GM06990 (cell line): ENCODE results near the gene MCM3AP.

Experiments
- DNase-seq: peaks from one replicate; pipeline ENCODE4 v3.0.0-alpha.2; 2011; ENCODE audit not compliant: insufficient read length; ENCODE audit errors: extremely low read depth
- H3K27me3 ChIP-seq: replicated peaks from 2 replicates; pipeline ENCODE4 v1.6.0; 2011; ENCODE audit warnings: low read length; ENCODE audit not compliant: control insufficient read depth, insufficient read depth
- H3K36me3 ChIP-seq: 2 replicates; pipeline ENCODE4 v1.5.1; 2011; ENCODE audit warnings: low read length; ENCODE audit not compliant: control insufficient read depth, insufficient read depth
- H3K4me3 ChIP-seq: replicated peaks from 2 replicates; pipeline ENCODE4 v1.5.1; 2011; ENCODE audit warnings: low read depth, mild to moderate bottlenecking, control low read depth, low read length
- TF ChIP-seq, protein P1 (sequence below): IDR thresholded peaks from 2 replicates; pipeline ENCODE4 v1.5.1; 2011; ENCODE audit warnings: low read length, control low read depth, mild to moderate bottlenecking, inconsistent platforms; ENCODE audit not compliant: insufficient read depth, poor library complexity, severe bottlenecking

The MCM3AP gene

DNA sequence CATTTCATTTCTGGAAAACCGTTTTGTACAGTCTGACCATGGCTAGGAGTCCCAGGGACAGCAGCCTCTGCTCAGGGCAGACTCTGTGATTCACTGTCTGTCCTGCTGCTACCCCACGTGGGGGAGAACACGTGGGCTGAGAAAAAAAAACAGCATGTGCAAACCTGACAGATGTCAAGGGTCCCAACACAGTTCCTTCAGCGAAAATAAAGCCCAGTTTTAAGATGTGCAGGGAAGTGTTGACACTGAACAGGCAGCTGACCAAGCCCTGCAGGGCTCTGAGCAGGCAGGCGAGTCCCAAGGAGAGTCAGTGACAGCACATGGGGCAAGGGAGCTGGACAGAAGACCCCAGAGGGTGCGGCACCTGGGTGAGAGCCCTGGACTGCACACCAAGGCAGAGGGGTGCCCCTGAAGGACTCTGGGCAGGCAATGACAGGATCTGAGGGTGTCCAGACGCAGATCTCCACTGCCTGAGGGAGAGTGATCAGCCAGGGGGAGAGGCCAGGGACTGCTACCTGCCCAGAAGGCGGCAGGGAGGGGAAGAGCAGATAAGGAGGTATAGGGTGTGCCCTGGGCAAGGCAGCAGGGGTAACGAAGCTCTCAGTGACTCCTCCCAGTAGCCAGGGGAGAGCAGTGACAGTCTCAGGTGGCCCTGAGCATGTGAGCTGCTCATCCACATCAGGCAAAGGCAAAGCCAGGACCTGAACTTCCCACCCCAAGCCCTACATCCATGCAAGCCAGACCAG, 96.0 kb downstream of the MCM3AP start:
- no peak for DNase-seq
- Histone ChIP-seq H3K4me3 (no peak overlapping the region), H3K27me3 (no peaks in the 10 kb centered on the region), H3K36me3 (peaks cover 12% of the 10 kb centered on the region)
- TF ChIP-seq, protein P1, sequence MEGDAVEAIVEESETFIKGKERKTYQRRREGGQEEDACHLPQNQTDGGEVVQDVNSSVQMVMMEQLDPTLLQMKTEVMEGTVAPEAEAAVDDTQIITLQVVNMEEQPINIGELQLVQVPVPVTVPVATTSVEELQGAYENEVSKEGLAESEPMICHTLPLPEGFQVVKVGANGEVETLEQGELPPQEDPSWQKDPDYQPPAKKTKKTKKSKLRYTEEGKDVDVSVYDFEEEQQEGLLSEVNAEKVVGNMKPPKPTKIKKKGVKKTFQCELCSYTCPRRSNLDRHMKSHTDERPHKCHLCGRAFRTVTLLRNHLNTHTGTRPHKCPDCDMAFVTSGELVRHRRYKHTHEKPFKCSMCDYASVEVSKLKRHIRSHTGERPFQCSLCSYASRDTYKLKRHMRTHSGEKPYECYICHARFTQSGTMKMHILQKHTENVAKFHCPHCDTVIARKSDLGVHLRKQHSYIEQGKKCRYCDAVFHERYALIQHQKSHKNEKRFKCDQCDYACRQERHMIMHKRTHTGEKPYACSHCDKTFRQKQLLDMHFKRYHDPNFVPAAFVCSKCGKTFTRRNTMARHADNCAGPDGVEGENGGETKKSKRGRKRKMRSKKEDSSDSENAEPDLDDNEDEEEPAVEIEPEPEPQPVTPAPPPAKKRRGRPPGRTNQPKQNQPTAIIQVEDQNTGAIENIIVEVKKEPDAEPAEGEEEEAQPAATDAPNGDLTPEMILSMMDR, result no peak

DNA sequence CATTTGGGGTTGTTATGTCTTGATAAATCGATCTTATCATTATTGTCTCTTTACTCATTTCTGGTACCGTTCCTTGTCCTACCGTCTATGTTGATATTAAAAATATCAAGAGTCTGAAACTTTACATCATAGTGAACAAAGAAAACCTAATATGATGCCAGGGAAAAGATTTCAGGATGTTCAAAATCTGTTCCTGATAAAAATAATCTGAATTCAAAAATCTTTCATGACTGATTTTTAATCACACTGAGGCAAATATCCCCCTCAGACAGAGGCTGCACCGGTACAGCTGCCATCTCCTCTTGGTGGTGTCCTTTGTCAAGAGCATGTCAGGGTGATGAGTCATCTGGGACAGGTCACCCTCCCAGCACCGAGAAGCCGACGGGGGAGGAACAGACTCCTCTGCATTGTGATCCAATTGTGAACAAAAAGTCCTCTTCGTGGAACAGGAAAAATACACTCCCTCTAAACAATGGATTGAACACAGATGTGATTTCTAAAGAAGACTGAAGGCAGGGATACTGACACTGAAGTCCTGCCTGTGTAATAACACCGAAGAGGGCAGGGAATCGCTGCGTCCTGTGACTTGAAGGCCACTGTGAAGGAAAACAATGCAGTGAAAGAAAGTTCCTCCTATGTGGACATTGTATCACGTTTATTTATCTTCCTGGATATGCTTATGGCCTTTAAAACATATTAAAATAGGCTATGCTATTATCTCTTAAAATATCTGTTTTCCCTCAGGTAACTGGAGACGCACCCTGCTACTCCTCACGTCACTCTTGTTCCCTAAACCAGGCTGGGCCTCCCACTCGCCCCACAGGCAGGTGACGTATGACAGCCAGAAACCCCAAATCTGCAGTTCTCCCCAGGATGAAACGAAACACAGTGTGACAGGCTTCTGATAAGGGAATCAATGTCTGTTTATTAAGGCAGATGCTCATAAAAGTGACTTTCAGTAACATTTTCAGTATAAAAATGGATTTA, 96.9 kb downstream of the MCM3AP start:
- no peak for DNase-seq
- H3K4me3 ChIP-seq, result no peak overlapping the region
- TF ChIP-seq, protein P1, result no peak
- no peaks in the 10 kb centered on the region for H3K27me3 ChIP-seq
- H3K36me3 ChIP-seq, result peaks cover 7% of the 10 kb centered on the region

DNA sequence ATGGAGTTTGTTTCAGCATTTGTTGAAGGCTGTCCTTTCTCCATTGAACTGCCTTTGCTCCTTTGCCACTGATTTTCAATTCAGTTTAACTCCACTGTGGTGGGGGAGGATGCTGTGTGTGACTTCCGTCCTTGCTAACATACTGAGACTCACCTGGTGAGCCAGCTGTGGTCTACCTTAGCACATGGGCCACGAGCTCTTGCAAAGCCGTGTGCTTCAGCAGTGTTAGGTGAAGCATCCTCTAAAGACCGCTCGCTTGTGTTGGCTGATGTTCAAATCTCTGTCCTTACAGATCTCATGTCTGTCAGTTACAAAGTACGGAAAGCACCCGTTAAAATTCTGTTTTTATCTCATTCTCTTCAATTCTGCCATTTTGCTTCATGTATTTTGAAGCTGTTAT, 97.6 kb downstream of the MCM3AP start:
- H3K4me3 ChIP-seq, result no peak overlapping the region
- peaks cover 4% of the 10 kb centered on the region for H3K36me3 ChIP-seq
- no peaks in the 10 kb centered on the region for H3K27me3 ChIP-seq
- TF ChIP-seq, protein P1, result no peak
- no peak for DNase-seq

DNA sequence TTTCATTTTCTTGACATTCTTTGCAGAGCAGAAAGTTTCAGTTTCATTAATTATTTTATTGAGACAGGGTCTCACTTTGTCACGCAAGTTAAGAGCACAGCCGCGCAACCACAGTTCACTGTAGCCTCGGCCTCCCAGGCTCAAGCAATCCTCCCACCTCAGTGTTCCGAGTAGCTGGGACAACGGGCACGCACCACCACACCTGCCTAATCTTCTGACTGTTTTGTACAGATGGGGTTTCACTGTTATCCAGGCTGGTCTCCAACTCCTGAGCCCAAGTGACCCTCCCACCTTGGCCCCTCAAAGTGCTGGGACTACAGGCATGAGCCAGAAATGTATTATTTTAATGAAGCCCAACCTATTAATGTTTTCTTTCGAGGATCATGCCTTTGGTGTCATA, 98.2 kb downstream of the MCM3AP start:
- TF ChIP-seq, protein P1, result no peak
- no peaks in the 10 kb centered on the region for H3K27me3 ChIP-seq
- DNase-seq, result no peak
- no peak overlapping the region for H3K4me3 ChIP-seq
- H3K36me3 ChIP-seq, result peaks cover 4% of the 10 kb centered on the region

DNA sequence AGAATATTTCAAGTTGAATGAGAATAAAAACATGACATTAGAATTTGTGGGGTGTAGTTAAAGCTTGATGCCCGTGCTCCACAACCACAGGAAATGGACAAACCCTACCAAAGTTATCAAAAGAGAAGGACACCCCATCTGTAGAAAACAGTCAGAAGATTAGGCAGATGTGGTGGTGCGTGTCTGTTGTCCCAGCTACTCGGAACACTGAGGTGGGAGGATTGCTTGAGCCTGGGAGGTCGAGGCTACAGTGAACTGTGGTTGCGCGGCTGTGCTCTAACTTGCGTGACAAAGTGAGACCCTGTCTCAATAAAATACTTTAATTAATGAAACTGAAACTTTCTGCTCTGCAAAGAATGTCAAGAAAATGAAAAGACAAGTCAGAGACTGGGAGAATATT, 99.7 kb downstream of the MCM3AP start:
- TF ChIP-seq, protein P1, result no peak
- no peaks in the 10 kb centered on the region; the same call in 1 of the 2 replicates for H3K36me3 ChIP-seq
- H3K27me3 ChIP-seq, result no peaks in the 10 kb centered on the region
- no peak overlapping the region for H3K4me3 ChIP-seq
- DNase-seq, result no peak
